ENCODE measurements around the gene SNRPA. TPM values are rescaled to one million over a fixed set of nuclear protein-coding genes. Genes with fewer than 3 reads are reported as not detected.

Gene SNRPA
- total and polyA plus RNA-seq, 5 donors from 2014 or later: 36.3 to 78.6 (median 43.8) TPM

DNA sequence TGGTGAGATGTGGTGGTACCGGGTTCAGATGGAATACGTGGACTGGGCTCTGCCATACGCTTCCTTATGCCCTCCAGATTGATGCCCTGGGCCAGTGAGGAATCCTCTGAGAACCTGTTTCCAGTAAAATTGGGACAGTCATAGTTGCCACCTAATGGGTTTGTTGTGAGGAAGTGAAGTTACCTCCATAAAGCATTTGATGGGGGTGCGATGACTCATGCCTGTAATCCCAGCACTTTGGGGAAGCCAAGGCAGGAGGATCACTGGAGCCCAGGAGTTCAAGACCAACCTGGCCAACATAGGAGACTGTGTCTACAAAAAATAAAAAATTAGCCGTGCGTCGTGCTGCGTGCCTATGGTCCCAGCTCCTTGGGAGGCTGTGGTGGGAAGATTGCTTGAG, 4.8 kb downstream of the SNRPA start:
- no peak overlapping the region for H3K27ac ChIP-seq (ENCODE audit: insufficient read depth, low read length, poor library complexity, severe bottlenecking)
- H3K27me3 Mint-ChIP-seq: no peaks in the 10 kb centered on the region
- peaks cover 63% of the 10 kb centered on the region for H3K4me1 ChIP-seq (ENCODE audit: control insufficient read depth, insufficient read depth, low read length, poor library complexity, severe bottlenecking)
- DNase-seq (no peak), ATAC-seq (ENCODE audit: low read depth in 2 of 2) (no peak)
- peaks cover 41% of the 10 kb centered on the region for H3K36me3 ChIP-seq (ENCODE audit: control insufficient read depth, insufficient read depth, low read length)
- H3K27me3 ChIP-seq (ENCODE audit: control insufficient read depth, insufficient read depth, low read length): no peaks in the 10 kb centered on the region
- H3K9me3 Mint-ChIP-seq: no peaks in the 10 kb centered on the region
- peak overlapping the region; percentile 81 for H3K4me3 ChIP-seq (ENCODE audit: low read depth, low read length)
- H3K36me3 Mint-ChIP-seq: peaks cover 35% of the 10 kb centered on the region
- peak overlapping the region; percentile 70 to 91 (median 86) for H3K4me3 Mint-ChIP-seq
- H3K27ac Mint-ChIP-seq: peak overlapping the region; percentile 62 to 80 (median 67)
- H3K9me3 ChIP-seq (ENCODE audit: control insufficient read depth in 2 of 2, low read length in 2 of 2): no peaks in the 10 kb centered on the region
- peaks cover 16 to 69% (median 35%) of the 10 kb centered on the region in 4 donors for H3K4me1 Mint-ChIP-seq

DNA sequence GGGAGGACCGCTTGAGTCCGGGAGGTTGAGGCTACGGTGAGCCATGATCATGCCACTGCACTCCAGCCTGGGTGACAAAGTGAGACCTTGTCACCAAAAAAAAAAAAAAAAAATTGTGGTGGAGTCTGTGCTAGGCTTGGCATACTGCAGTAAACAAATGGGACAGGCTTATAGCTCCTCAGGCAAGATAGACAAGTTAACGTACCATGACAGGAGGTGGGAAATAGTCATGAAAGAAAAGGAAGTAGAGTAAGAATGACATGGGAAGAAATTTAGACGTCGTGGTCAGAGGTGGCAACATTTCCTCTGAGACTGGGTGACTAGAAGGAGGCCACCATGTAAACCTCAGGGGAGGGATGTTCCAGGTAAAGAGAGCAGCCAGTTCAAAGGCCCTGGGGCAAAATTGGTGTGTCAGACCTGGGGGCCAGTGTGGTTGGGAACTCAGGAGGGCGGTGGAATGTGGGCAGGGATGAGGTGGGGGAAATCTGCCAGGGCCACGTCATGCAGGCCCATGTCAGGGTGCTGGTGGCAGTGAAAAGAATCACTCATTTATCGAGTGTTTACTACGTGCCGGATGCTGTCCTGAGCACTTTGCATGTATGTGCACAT, 5.6 kb downstream of the SNRPA start:
- H3K9me3 Mint-ChIP-seq: no peaks in the 10 kb centered on the region
- Histone ChIP-seq H3K4me3 (ENCODE audit: low read depth, low read length) (peak overlapping the region; percentile 4), H3K27ac (ENCODE audit: insufficient read depth, low read length, poor library complexity, severe bottlenecking) (no peak overlapping the region), H3K9me3 (ENCODE audit: control insufficient read depth in 2 of 2, low read length in 2 of 2) (no peaks in the 10 kb centered on the region), H3K36me3 (ENCODE audit: control insufficient read depth, insufficient read depth, low read length) (peaks cover 49% of the 10 kb centered on the region), H3K27me3 (ENCODE audit: control insufficient read depth, insufficient read depth, low read length) (no peaks in the 10 kb centered on the region), H3K4me1 (ENCODE audit: control insufficient read depth, insufficient read depth, low read length, poor library complexity, severe bottlenecking) (peaks cover 57% of the 10 kb centered on the region)
- peaks cover 16 to 65% (median 35%) of the 10 kb centered on the region in 4 donors for H3K4me1 Mint-ChIP-seq
- H3K27ac Mint-ChIP-seq: peak overlapping the region in 2 of 3 donors; percentile 62 to 88
- peaks cover 39% of the 10 kb centered on the region for H3K36me3 Mint-ChIP-seq
- no peaks in the 10 kb centered on the region for H3K27me3 Mint-ChIP-seq
- peak overlapping the region in 3 of 4 donors; percentile 59 to 88 (median 70) for H3K4me3 Mint-ChIP-seq
- ATAC-seq (ENCODE audit: low read depth in 2 of 2) (no peak), DNase-seq (no peak)

DNA sequence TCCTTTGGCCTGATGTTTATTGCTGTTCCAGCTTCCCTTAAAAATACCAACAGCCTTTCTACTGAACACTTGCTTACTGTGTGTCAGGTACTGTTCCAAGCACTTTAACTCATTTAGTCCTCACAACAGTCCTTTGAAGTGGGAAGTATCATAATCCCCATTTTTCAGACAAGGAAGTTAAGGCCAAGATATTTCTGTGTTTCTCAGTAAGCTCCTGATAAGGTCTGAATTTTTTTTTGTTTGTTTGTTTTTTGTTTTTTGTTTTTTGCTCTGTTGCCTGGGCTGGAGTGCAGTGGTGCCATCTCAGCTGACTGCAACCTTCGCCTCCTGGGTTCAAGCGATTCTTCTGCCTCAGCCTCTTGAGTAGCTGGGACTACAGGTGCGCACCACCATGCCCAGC, 7.5 kb downstream of the SNRPA start:
- peak overlapping the region in 1 of 3 donors; percentile 41 for H3K27ac Mint-ChIP-seq

DNA sequence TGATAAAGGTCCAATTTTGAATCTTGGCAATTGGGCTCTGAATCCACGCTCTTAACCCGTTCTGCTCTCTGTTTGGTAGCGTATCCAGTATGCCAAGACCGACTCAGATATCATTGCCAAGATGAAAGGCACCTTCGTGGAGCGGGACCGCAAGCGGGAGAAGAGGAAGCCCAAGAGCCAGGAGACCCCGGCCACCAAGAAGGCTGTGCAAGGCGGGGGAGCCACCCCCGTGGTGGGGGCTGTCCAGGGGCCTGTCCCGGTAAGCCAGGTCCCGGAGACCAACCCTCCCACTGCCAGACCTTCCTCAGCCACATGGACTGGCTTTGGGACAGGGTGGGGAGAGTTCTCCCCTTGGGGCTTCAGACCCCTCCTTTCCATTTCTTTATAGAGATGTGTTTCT, 8.3 kb downstream of the SNRPA start:
- ATAC-seq (ENCODE audit: low read depth in 2 of 2) (no peak), DNase-seq (no peak)
- Histone ChIP-seq H3K4me1 (ENCODE audit: control insufficient read depth, insufficient read depth, low read length, poor library complexity, severe bottlenecking) (peaks cover 30% of the 10 kb centered on the region), H3K9me3 (ENCODE audit: control insufficient read depth in 2 of 2, low read length in 2 of 2) (no peaks in the 10 kb centered on the region), H3K4me3 (ENCODE audit: low read depth, low read length) (no peak overlapping the region), H3K36me3 (ENCODE audit: control insufficient read depth, insufficient read depth, low read length) (peaks cover 77% of the 10 kb centered on the region), H3K27me3 (ENCODE audit: control insufficient read depth, insufficient read depth, low read length) (no peaks in the 10 kb centered on the region), H3K27ac (ENCODE audit: insufficient read depth, low read length, poor library complexity, severe bottlenecking) (no peak overlapping the region)
- Mint-ChIP-seq H3K4me3 (peak overlapping the region in 1 of 4 donors; percentile 46), H3K36me3 (peaks cover 55% of the 10 kb centered on the region), H3K4me1 (peaks cover 12 to 53% (median 24%) of the 10 kb centered on the region in 4 donors), H3K9me3 (no peaks in the 10 kb centered on the region), H3K27me3 (no peaks in the 10 kb centered on the region), H3K27ac (peak overlapping the region in 1 of 3 donors; percentile 17)

More for the DNA sequence above, 7.5 kb downstream of the SNRPA start:
- peaks cover 49% of the 10 kb centered on the region for H3K36me3 Mint-ChIP-seq
- no peaks in the 10 kb centered on the region for H3K27me3 Mint-ChIP-seq
- H3K4me3 Mint-ChIP-seq: no peak overlapping the region
- ATAC-seq (ENCODE audit: low read depth in 2 of 2) (no peak), DNase-seq (no peak)
- Histone ChIP-seq H3K27ac (ENCODE audit: insufficient read depth, low read length, poor library complexity, severe bottlenecking) (no peak overlapping the region), H3K4me1 (ENCODE audit: control insufficient read depth, insufficient read depth, low read length, poor library complexity, severe bottlenecking) (peaks cover 38% of the 10 kb centered on the region), H3K9me3 (ENCODE audit: control insufficient read depth in 2 of 2, low read length in 2 of 2) (no peaks in the 10 kb centered on the region), H3K36me3 (ENCODE audit: control insufficient read depth, insufficient read depth, low read length) (peaks cover 68% of the 10 kb centered on the region), H3K27me3 (ENCODE audit: control insufficient read depth, insufficient read depth, low read length) (no peaks in the 10 kb centered on the region), H3K4me3 (ENCODE audit: low read depth, low read length) (no peak overlapping the region)
- no peaks in the 10 kb centered on the region for H3K9me3 Mint-ChIP-seq
- H3K4me1 Mint-ChIP-seq: peaks cover 12 to 56% (median 28%) of the 10 kb centered on the region in 4 donors

DNA sequence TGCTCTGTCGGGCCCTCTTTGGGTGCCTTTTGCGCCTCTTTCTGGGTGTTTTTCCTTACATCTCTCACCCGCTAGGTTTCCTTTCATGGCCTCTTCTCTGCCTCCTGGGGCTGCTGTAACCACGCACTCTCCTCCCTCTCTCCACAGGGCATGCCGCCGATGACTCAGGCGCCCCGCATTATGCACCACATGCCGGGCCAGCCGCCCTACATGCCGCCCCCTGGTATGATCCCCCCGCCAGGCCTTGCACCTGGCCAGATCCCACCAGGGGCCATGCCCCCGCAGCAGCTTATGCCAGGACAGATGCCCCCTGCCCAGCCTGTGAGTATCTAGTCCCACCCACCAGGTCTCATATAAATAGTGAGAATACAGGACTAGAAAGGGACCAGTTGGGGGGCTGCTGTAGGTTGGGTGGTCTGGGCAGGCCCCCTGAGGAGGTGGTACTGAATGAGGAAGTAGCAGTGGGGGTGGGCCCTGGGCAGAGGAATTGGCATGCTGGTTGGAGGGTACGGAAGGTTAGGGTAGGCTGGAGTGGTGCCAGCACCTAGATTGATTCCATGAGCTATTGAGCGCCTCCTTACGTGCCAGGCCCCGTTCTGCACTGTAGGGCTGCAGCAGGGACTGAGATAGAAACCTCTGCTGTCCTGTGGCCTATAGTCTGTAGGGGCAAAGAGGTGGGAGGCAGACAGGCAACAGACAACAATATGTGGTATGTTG, 11.9 kb downstream of the SNRPA start:
- H3K36me3 Mint-ChIP-seq: peaks cover 46% of the 10 kb centered on the region

DNA sequence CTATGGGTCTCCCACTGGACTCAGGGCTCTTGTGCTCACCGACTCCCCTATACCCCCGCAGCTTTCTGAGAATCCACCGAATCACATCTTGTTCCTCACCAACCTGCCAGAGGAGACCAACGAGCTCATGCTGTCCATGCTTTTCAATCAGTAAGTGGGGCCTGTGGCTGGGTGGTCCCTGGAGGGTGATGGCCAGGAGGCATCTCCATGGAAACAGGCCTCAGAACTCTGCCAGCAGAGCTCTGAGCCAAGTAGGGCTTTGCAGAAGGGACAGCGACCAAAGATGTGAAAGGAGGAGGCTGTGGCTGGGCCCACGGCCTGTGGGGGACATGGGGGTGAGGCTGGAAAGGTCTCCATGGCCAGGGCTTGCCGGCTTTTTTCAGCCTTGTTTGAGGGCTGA, 12.5 kb downstream of the SNRPA start:
- peaks cover 41% of the 10 kb centered on the region for H3K36me3 Mint-ChIP-seq
- H3K27ac Mint-ChIP-seq: peak overlapping the region in 1 of 3 donors; percentile 42
- H3K27ac ChIP-seq (ENCODE audit: insufficient read depth, low read length, poor library complexity, severe bottlenecking): no peak overlapping the region
- peaks cover 2 to 20% (median 5%) of the 10 kb centered on the region in 4 donors for H3K4me1 Mint-ChIP-seq
- H3K4me3 Mint-ChIP-seq: no peak overlapping the region
- H3K4me1 ChIP-seq (ENCODE audit: control insufficient read depth, insufficient read depth, low read length, poor library complexity, severe bottlenecking): no peaks in the 10 kb centered on the region
- no peaks in the 10 kb centered on the region for H3K9me3 ChIP-seq (ENCODE audit: control insufficient read depth in 2 of 2, low read length in 2 of 2)
- peaks cover 78% of the 10 kb centered on the region for H3K36me3 ChIP-seq (ENCODE audit: control insufficient read depth, insufficient read depth, low read length)
- H3K27me3 ChIP-seq (ENCODE audit: control insufficient read depth, insufficient read depth, low read length): no peaks in the 10 kb centered on the region
- no peaks in the 10 kb centered on the region for H3K9me3 Mint-ChIP-seq
- H3K4me3 ChIP-seq (ENCODE audit: low read depth, low read length): no peak overlapping the region
- ATAC-seq (ENCODE audit: low read depth in 2 of 2): no peak
- no peaks in the 10 kb centered on the region for H3K27me3 Mint-ChIP-seq
- DNase-seq: no peak

More for the DNA sequence above, 11.9 kb downstream of the SNRPA start:
- H3K27me3 ChIP-seq (ENCODE audit: control insufficient read depth, insufficient read depth, low read length): no peaks in the 10 kb centered on the region
- H3K36me3 ChIP-seq (ENCODE audit: control insufficient read depth, insufficient read depth, low read length): peaks cover 83% of the 10 kb centered on the region
- no peaks in the 10 kb centered on the region for H3K9me3 ChIP-seq (ENCODE audit: control insufficient read depth in 2 of 2, low read length in 2 of 2)
- ATAC-seq (ENCODE audit: low read depth in 2 of 2) (no peak), DNase-seq (no peak)
- Mint-ChIP-seq H3K27ac (no peak overlapping the region), H3K4me3 (peak overlapping the region in 2 of 4 donors; percentile 15 to 38), H3K9me3 (no peaks in the 10 kb centered on the region), H3K4me1 (peaks cover 4 to 26% (median 5%) of the 10 kb centered on the region in 4 donors), H3K27me3 (no peaks in the 10 kb centered on the region)
- H3K27ac ChIP-seq (ENCODE audit: insufficient read depth, low read length, poor library complexity, severe bottlenecking): no peak overlapping the region
- no peak overlapping the region for H3K4me3 ChIP-seq (ENCODE audit: low read depth, low read length)
- no peaks in the 10 kb centered on the region for H3K4me1 ChIP-seq (ENCODE audit: control insufficient read depth, insufficient read depth, low read length, poor library complexity, severe bottlenecking)

DNA sequence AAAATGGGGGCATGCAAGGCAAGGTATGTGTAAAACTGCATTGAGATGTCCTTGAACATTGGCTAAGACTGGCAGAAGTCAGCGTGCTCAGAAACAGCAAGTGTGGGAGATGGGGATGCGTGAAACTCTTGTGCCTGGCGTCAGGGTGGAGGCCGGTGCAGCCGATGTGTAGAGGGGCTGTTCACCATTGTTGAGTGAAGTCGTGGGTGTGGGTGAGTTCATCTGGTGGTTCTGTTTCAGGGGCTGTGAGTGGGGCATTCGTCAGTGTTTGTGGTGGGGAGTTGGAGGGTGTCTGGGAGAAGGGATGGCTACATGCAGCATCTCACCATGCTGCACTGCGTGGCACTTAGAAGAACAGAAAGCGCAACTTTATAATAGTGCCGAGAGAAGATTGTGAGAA, 13.0 kb downstream of the SNRPA start:
- Mint-ChIP-seq H3K36me3 (peaks cover 41% of the 10 kb centered on the region), H3K4me3 (no peak overlapping the region), H3K4me1 (peaks cover 2 to 20% (median 5%) of the 10 kb centered on the region in 4 donors), H3K9me3 (no peaks in the 10 kb centered on the region), H3K27ac (peak overlapping the region in 1 of 3 donors; percentile 42), H3K27me3 (no peaks in the 10 kb centered on the region)
- no peak overlapping the region for H3K27ac ChIP-seq (ENCODE audit: insufficient read depth, low read length, poor library complexity, severe bottlenecking)
- peaks cover 76% of the 10 kb centered on the region for H3K36me3 ChIP-seq (ENCODE audit: control insufficient read depth, insufficient read depth, low read length)
- no peaks in the 10 kb centered on the region for H3K27me3 ChIP-seq (ENCODE audit: control insufficient read depth, insufficient read depth, low read length)
- no peak overlapping the region for H3K4me3 ChIP-seq (ENCODE audit: low read depth, low read length)
- no peak for DNase-seq
- no peak for ATAC-seq (ENCODE audit: low read depth in 2 of 2)
- no peaks in the 10 kb centered on the region for H3K9me3 ChIP-seq (ENCODE audit: control insufficient read depth in 2 of 2, low read length in 2 of 2)
- no peaks in the 10 kb centered on the region for H3K4me1 ChIP-seq (ENCODE audit: control insufficient read depth, insufficient read depth, low read length, poor library complexity, severe bottlenecking)

Measured in CD4-positive, CD25-positive, alpha-beta regulatory T cell (primary cell).